ENCODE results near the gene MEOX2. TPM values are rescaled to one million over a fixed set of nuclear protein-coding genes. Genes with fewer than 3 reads are reported as not detected.

Gene MEOX2
- total and polyA plus RNA-seq, 2 donors from 2014 or later: 1.2 TPM; not detected in 1

DNA sequence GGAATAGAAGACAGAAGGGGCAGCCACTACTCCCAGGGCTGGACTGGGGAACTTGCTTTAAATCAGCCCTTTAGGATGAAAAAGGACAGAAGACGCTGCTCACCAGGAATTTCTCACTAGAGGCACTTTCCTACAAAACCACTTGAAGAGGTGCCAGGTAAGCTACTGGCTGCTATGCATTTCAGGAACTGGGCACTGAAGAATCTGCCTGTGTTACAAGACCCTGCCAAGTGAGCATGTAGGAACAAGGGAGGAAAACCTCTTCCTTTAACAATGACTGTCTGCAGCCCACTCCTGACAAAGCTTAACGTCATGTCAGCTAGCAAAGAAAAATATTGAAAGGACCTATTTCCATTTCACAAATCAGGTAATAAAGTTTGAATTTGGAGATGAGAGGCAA is 118.8 kb downstream of the MEOX2 start:
- Histone ChIP-seq H3K27ac (ENCODE audit: low read depth in 2 of 2, low read length in 2 of 2) (no peak overlapping the region), H3K9ac (ENCODE audit: low read length in 3 of 3) (no peak overlapping the region), H3K4me1 (ENCODE audit: control insufficient read depth in 2 of 3, insufficient read depth in 2 of 3, low read depth in 1 of 3, low read length in 3 of 3) (no peaks in the 10 kb centered on the region), H3K9me3 (ENCODE audit: control insufficient read depth in 2 of 3, insufficient read depth in 1 of 3, low read length in 3 of 3) (no peaks in the 10 kb centered on the region), H3K36me3 (ENCODE audit: control insufficient read depth in 2 of 3, insufficient read depth in 3 of 3, low read length in 3 of 3) (no peaks in the 10 kb centered on the region), H3K27me3 (ENCODE audit: control insufficient read depth, insufficient read depth, low read length) (no peaks in the 10 kb centered on the region), H3K4me3 (ENCODE audit: low read length in 3 of 3) (no peak overlapping the region)
- FAIRE-seq: no peak
- intact Hi-C loops (cut with DNase I): no loop called here
- TF ChIP-seq, protein P1, sequence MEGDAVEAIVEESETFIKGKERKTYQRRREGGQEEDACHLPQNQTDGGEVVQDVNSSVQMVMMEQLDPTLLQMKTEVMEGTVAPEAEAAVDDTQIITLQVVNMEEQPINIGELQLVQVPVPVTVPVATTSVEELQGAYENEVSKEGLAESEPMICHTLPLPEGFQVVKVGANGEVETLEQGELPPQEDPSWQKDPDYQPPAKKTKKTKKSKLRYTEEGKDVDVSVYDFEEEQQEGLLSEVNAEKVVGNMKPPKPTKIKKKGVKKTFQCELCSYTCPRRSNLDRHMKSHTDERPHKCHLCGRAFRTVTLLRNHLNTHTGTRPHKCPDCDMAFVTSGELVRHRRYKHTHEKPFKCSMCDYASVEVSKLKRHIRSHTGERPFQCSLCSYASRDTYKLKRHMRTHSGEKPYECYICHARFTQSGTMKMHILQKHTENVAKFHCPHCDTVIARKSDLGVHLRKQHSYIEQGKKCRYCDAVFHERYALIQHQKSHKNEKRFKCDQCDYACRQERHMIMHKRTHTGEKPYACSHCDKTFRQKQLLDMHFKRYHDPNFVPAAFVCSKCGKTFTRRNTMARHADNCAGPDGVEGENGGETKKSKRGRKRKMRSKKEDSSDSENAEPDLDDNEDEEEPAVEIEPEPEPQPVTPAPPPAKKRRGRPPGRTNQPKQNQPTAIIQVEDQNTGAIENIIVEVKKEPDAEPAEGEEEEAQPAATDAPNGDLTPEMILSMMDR (IDR thresholded peaks at IDR 0.05; ENCODE audit: borderline replicate concordance, extremely low read depth, insufficient read depth): no peak
- no peak for DNase-seq

DNA sequence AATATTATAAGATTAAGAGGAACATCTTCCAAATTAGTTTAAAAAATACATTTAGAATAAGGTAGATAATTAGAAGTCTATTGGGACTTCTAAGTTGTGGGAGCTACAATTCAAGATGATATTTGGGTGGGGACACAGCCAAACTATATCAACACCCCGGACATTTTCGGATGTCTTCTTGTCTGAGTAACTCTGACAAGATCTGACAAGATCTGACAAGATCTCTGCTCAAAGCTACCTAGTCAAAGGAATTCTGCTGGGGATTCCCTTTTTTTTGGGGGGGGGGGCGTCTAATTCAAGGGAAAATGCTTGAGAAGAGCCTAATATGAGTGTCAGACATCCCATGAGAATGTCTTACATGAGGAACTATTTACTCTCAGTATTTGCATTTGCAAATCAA is 119.4 kb downstream of the MEOX2 start:
- TF ChIP-seq, protein P1 (IDR thresholded peaks at IDR 0.05; ENCODE audit: borderline replicate concordance, extremely low read depth, insufficient read depth): no peak
- Histone ChIP-seq H3K4me3 (ENCODE audit: low read length in 3 of 3) (no peak overlapping the region), H3K36me3 (ENCODE audit: control insufficient read depth in 2 of 3, insufficient read depth in 3 of 3, low read length in 3 of 3) (no peaks in the 10 kb centered on the region), H3K4me1 (ENCODE audit: control insufficient read depth in 2 of 3, insufficient read depth in 2 of 3, low read depth in 1 of 3, low read length in 3 of 3) (no peaks in the 10 kb centered on the region), H3K9ac (ENCODE audit: low read length in 3 of 3) (no peak overlapping the region), H3K27ac (ENCODE audit: low read depth in 2 of 2, low read length in 2 of 2) (no peak overlapping the region), H3K9me3 (ENCODE audit: control insufficient read depth in 2 of 3, insufficient read depth in 1 of 3, low read length in 3 of 3) (no peaks in the 10 kb centered on the region), H3K27me3 (ENCODE audit: control insufficient read depth, insufficient read depth, low read length) (no peaks in the 10 kb centered on the region)
- DNase-seq (no peak), FAIRE-seq (no peak)
- intact Hi-C loops (cut with DNase I): no loop called here

DNA sequence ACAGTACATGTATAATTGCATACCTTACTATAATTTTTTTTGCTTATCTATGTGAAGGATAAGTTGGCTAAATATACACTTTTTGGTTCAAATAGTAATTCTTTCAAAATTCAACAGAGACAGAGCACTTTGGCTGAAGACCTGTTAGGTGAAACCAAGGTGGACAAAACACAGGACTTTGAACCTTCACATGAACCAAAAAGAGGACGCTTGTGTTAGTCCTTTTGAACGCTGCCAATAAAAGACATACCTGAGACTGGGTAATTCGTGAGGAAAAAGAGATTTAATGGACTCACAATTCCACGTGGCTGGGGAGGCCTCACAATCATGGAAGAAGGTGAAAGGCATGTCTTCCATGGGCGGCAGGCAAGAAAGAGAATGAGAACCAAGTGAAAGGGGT is 120.0 kb downstream of the MEOX2 start:
- no peaks in the 10 kb centered on the region for H3K4me1 ChIP-seq (ENCODE audit: control insufficient read depth in 2 of 3, insufficient read depth in 2 of 3, low read depth in 1 of 3, low read length in 3 of 3)
- no peaks in the 10 kb centered on the region for H3K36me3 ChIP-seq (ENCODE audit: control insufficient read depth in 2 of 3, insufficient read depth in 3 of 3, low read length in 3 of 3)
- no peak for DNase-seq
- TF ChIP-seq, protein P1 (IDR thresholded peaks at IDR 0.05; ENCODE audit: borderline replicate concordance, extremely low read depth, insufficient read depth): no peak
- no peaks in the 10 kb centered on the region for H3K27me3 ChIP-seq (ENCODE audit: control insufficient read depth, insufficient read depth, low read length)
- H3K9me3 ChIP-seq (ENCODE audit: control insufficient read depth in 2 of 3, insufficient read depth in 1 of 3, low read length in 3 of 3): no peaks in the 10 kb centered on the region
- intact Hi-C loops (cut with DNase I): no loop called here
- no peak overlapping the region for H3K27ac ChIP-seq (ENCODE audit: low read depth in 2 of 2, low read length in 2 of 2)
- no peak overlapping the region for H3K9ac ChIP-seq (ENCODE audit: low read length in 3 of 3)
- H3K4me3 ChIP-seq (ENCODE audit: low read length in 3 of 3): no peak overlapping the region
- FAIRE-seq: no peak

DNA sequence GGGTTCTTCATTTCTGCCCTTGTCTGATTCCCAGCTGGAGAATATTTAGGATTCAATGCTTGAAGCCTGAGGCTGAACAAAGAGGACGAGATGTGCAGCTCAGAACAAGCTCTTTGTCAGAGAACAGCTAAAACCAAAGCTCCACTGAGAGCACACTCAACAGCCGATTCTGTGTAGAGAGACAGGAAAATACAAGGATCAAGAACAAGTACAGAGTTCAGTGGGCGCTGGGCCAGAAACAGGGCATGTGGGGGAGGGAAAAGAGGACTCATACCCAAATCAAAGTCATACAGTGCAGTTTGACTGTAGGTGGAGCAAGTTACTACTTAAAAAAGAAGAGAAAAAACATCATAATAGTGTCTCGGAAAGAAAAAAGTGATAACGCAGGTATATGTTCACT is 124.6 kb downstream of the MEOX2 start, which contains the start of gene AGMO:
TSS of gene AGMO (minus strand) at position 181 of the 400 bp plus-strand sequence.
- DNase-seq (peak in 4 of 5 donors; percentile 24 to 54 (median 42)), FAIRE-seq (peak; percentile 62)
- intact Hi-C loops (cut with DNase I): no loop called here
- H3K27me3 ChIP-seq (ENCODE audit: control insufficient read depth, insufficient read depth, low read length): no peaks in the 10 kb centered on the region
- TF ChIP-seq, protein P1 (IDR thresholded peaks at IDR 0.05; ENCODE audit: borderline replicate concordance, extremely low read depth, insufficient read depth): peak; percentile 20
- peak within 1 kb of the TSS in 2 of 3 donors; percentile 59 to 62 for H3K4me3 ChIP-seq (ENCODE audit: low read length in 3 of 3)
- no peaks in the 10 kb centered on the region for H3K36me3 ChIP-seq (ENCODE audit: control insufficient read depth in 2 of 3, insufficient read depth in 3 of 3, low read length in 3 of 3)
- no peaks in the 10 kb centered on the region for H3K9me3 ChIP-seq (ENCODE audit: control insufficient read depth in 2 of 3, insufficient read depth in 1 of 3, low read length in 3 of 3)
- peak within 1 kb of the TSS in 1 of 3 donors; percentile 22 for H3K9ac ChIP-seq (ENCODE audit: low read length in 3 of 3)
- H3K27ac ChIP-seq (ENCODE audit: low read depth in 2 of 2, low read length in 2 of 2): peak within 1 kb of the TSS in 1 of 2 donors; percentile 36
- no peaks in the 10 kb centered on the region for H3K4me1 ChIP-seq (ENCODE audit: control insufficient read depth in 2 of 3, insufficient read depth in 2 of 3, low read depth in 1 of 3, low read length in 3 of 3)

All from kidney (tissue), 14 donors.